GM03348 (cell line): ENCODE measurements around the gene SSC5D.

Source experiments
- DNase-seq: peaks from one replicate; pipeline ENCODE4 v3.0.0; 2012; ENCODE audit warnings: low spot score

Gene SSC5D

GRCh38 chr19:55455576-55456235, 32.5 kb upstream of the SSC5D start:
- DNase-seq = no peak

GRCh38 chr19:55456347-55456746, 31.9 kb upstream of the SSC5D start:
- DNase-seq = no peak

- no peak for DNase-seq
Observed at GRCh38 chr19:55457683-55458457, 30.4 kb upstream of the SSC5D start.

- DNase-seq = no peak
Observed at GRCh38 chr19:55459551-55459949, 28.7 kb upstream of the SSC5D start.

GRCh38 chr19:55459950-55460657, 28.1 kb upstream of the SSC5D start:
- DNase-seq = no peak

GRCh38 chr19:55460670-55461258, 27.5 kb upstream of the SSC5D start:
- DNase-seq = peak; percentile 96

- DNase-seq = peak; percentile 99
Observed at GRCh38 chr19:55461259-55461973, 26.8 kb upstream of the SSC5D start, which contains the start of gene ISOC2. TSS of gene ISOC2 (minus strand) at chr19:55461642. CDS start at chr19:55456486, 5,156 bp downstream.

GRCh38 chr19:55461974-55462626, 26.1 kb upstream of the SSC5D start:
- DNase-seq = peak; percentile 58

- no peak for DNase-seq
Observed at GRCh38 chr19:55462722-55463121, 25.5 kb upstream of the SSC5D start.

GRCh38 chr19:55463583-55464031, 24.6 kb upstream of the SSC5D start:
- DNase-seq = no peak

GRCh38 chr19:55464039-55464661, 24.1 kb upstream of the SSC5D start:
- no peak for DNase-seq

- DNase-seq = no peak
Observed at GRCh38 chr19:55464662-55465054, 23.6 kb upstream of the SSC5D start, which contains the start of gene C19orf85. TSS of gene C19orf85 (minus strand) at chr19:55464751. CDS start at chr19:55464554, 197 bp downstream.

- no peak for DNase-seq
Observed at GRCh38 chr19:55465460-55466240, 22.6 kb upstream of the SSC5D start.

GRCh38 chr19:55466241-55466614, 22.0 kb upstream of the SSC5D start:
- no peak for DNase-seq

- DNase-seq = peak; percentile 90
Observed at GRCh38 chr19:55467236-55468053, 20.8 kb upstream of the SSC5D start.

- no peak for DNase-seq
Observed at GRCh38 chr19:55468054-55468393, 20.2 kb upstream of the SSC5D start.

- no peak for DNase-seq
Observed at GRCh38 chr19:55471266-55471665, 17.0 kb upstream of the SSC5D start.

GRCh38 chr19:55472463-55472862, 15.8 kb upstream of the SSC5D start:
- peak; percentile 56 for DNase-seq
